MM.1S (cell line): ENCODE data around the gene R3HDM4.

ENCODE experiments used
- DNase-seq: peaks from one replicate; pipeline ENCODE4 v3.0.0-alpha.2; 2015
- H2AFZ ChIP-seq: fragments of 300-600 bp; sonication (generic); 2 replicates; pipeline ENCODE4 v1.6.0; 2016; ENCODE audit warnings: antibody characterized with exemption, low read length
- H3F3A ChIP-seq: fragments of 300-600 bp; sonication (generic); 2 replicates; pipeline ENCODE4 v1.6.1; 2016; ENCODE audit warnings: mild to moderate bottlenecking, antibody characterized with exemption, low read length, moderate library complexity, mixed read lengths; ENCODE audit not compliant: insufficient read depth
- H3K27ac ChIP-seq: fragments of 300-600 bp; sonication (generic); 2 replicates; pipeline ENCODE4 v1.5.1; 2016; ENCODE audit warnings: mild to moderate bottlenecking, low read length
- H3K27me3 ChIP-seq: fragments of 300-600 bp; sonication (generic); replicated peaks from 2 replicates; pipeline ENCODE4 v1.6.0; 2016; ENCODE audit warnings: low read length; ENCODE audit not compliant: insufficient read depth
- H3K36me3 ChIP-seq: fragments of 300-600 bp; sonication (generic); replicated peaks from 2 replicates; pipeline ENCODE4 v1.6.1; 2016; ENCODE audit warnings: mild to moderate bottlenecking, low read length, mixed read lengths; ENCODE audit not compliant: insufficient read depth
- H3K4me1 ChIP-seq: fragments of 300-600 bp; sonication (generic); 2 replicates; pipeline ENCODE4 v1.6.1; 2016; ENCODE audit warnings: low read length, mixed read lengths
- H3K4me2 ChIP-seq: fragments of 300-600 bp; sonication (generic); 2 replicates; pipeline ENCODE4 v1.6.0; 2016; ENCODE audit warnings: low read depth, low read length
- H3K4me3 ChIP-seq: fragments of 300-600 bp; sonication (generic); 2 replicates; pipeline ENCODE4 v1.5.1; 2016; ENCODE audit warnings: low read length, mixed read lengths
- H3K79me2 ChIP-seq: fragments of 300-600 bp; sonication (generic); 2 replicates; pipeline ENCODE4 v1.6.1; 2016; ENCODE audit warnings: mixed run types, low read length, mixed read lengths
- H3K9ac ChIP-seq: fragments of 300-600 bp; sonication (generic); 2 replicates; pipeline ENCODE4 v1.6.1; 2016; ENCODE audit warnings: low read length, mixed read lengths
- H3K9me2 ChIP-seq: fragments of 300-600 bp; sonication (generic); replicated peaks from 2 replicates; pipeline ENCODE4 v1.6.1; 2016; ENCODE audit warnings: mild to moderate bottlenecking, low read length, mixed read lengths; ENCODE audit not compliant: insufficient read depth
- H3K9me3 ChIP-seq: fragments of 300-600 bp; sonication (generic); replicated peaks from 2 replicates; pipeline ENCODE4 v1.6.1; 2016; ENCODE audit warnings: mild to moderate bottlenecking, low read length, mixed read lengths; ENCODE audit not compliant: insufficient read depth
- H4K20me1 ChIP-seq: fragments of 300-600 bp; sonication (generic); 2 replicates; pipeline ENCODE4 v1.6.1; 2016; ENCODE audit warnings: mild to moderate bottlenecking, low read length, moderate library complexity, mixed read lengths; ENCODE audit not compliant: insufficient read depth
- CTCF ChIP-seq: fragments of 300-600 bp; sonication (generic); IDR thresholded peaks from 2 replicates; pipeline ENCODE4 v1.5.1; 2016; ENCODE audit warnings: antibody characterized with exemption, low read length, mixed read lengths
- EZH2 ChIP-seq: fragments of 300-600 bp; sonication (generic); optimal IDR thresholded peaks from 2 replicates; pipeline ENCODE3; 2017; ENCODE audit warnings: low read depth, mild to moderate bottlenecking, antibody characterized with exemption, low read length, mixed read lengths
- EZH2phosphoT487 ChIP-seq: fragments of 300-600 bp; sonication (generic); IDR thresholded peaks from 2 replicates; pipeline ENCODE4 v1.6.1; 2018; ENCODE audit warnings: antibody characterized with exemption, low read length

The R3HDM4 gene

GRCh38 chr19:926323-926588, 13.2 kb upstream of the R3HDM4 start:
- no peak for TF ChIP-seq EZH2
- H3K4me1 ChIP-seq: peaks cover 5% of the 10 kb centered on the region
- peak overlapping the region; percentile 84 for H3K4me2 ChIP-seq
- peaks cover 18% of the 10 kb centered on the region; the same call in 1 of the 2 replicates for H3F3A ChIP-seq
- peak overlapping the region; percentile 85 for H3K4me3 ChIP-seq
- H4K20me1 ChIP-seq: no peaks in the 10 kb centered on the region
- peaks cover 1% of the 10 kb centered on the region for H3K27me3 ChIP-seq
- no peaks in the 10 kb centered on the region for H3K36me3 ChIP-seq
- H3K79me2 ChIP-seq: peaks cover 29% of the 10 kb centered on the region
- DNase-seq: no peak
- H3K27ac ChIP-seq: peak overlapping the region; percentile 16; the same call in 1 of the 2 replicates
- H3K9me2 ChIP-seq: no peaks in the 10 kb centered on the region
- H3K9me3 ChIP-seq: no peaks in the 10 kb centered on the region
- H3K9ac ChIP-seq: peak overlapping the region; percentile 84
- peak overlapping the region; percentile 57 for H2AFZ ChIP-seq

- H3K9me2 ChIP-seq: no peaks in the 10 kb centered on the region
- no peaks in the 10 kb centered on the region for H3K36me3 ChIP-seq
- peak within 1 kb of the TSS; percentile 85 for H3K4me3 ChIP-seq
- H3K9me3 ChIP-seq: no peaks in the 10 kb centered on the region
- peaks cover 6% of the 10 kb centered on the region for H3K27me3 ChIP-seq
- peak within 1 kb of the TSS; percentile 92 for H2AFZ ChIP-seq
- H3K4me1 ChIP-seq: peaks cover 5% of the 10 kb centered on the region
- H3K9ac ChIP-seq: peak within 1 kb of the TSS; percentile 84
- H4K20me1 ChIP-seq: no peaks in the 10 kb centered on the region
- H3K79me2 ChIP-seq: peaks cover 29% of the 10 kb centered on the region
- H3F3A ChIP-seq: peaks cover 18% of the 10 kb centered on the region; the same call in 1 of the 2 replicates
- peak; percentile 94 for DNase-seq
- TF ChIP-seq EZH2 (no peak), CTCF (no peak), EZH2phosphoT487 (no peak)
- H3K27ac ChIP-seq: peak within 1 kb of the TSS; percentile 91
- H3K4me2 ChIP-seq: peak within 1 kb of the TSS; percentile 94
These were observed 12.7 kb upstream of the R3HDM4 start, which contains the start of gene ARID3A for GRCh38 chr19:925526-926322. Gene ARID3A, plus strand, starts transcription at chr19:926035. Its CDS starts 3,494 bp downstream, at chr19:929529.

GRCh38 chr19:925087-925525, 12.1 kb upstream of the R3HDM4 start:
- Histone ChIP-seq H3K9ac (peak overlapping the region; percentile 82), H3K36me3 (no peaks in the 10 kb centered on the region), H3K4me1 (peaks cover 5% of the 10 kb centered on the region), H3K9me3 (no peaks in the 10 kb centered on the region), H3K9me2 (no peaks in the 10 kb centered on the region), H3K4me2 (peak overlapping the region; percentile 94), H3K27me3 (peaks cover 12% of the 10 kb centered on the region), H2AFZ (peak overlapping the region; percentile 92), H3K27ac (peak overlapping the region; percentile 91), H3K4me3 (peak overlapping the region; percentile 85), H3K79me2 (peaks cover 29% of the 10 kb centered on the region), H4K20me1 (no peaks in the 10 kb centered on the region), H3F3A (peaks cover 18% of the 10 kb centered on the region; the same call in 1 of the 2 replicates)
- DNase-seq: peak; percentile 85
- TF ChIP-seq EZH2phosphoT487: no peak
- TF ChIP-seq CTCF: no peak
- TF ChIP-seq EZH2: no peak
